HCT116 (cell line): Measurements from ENCODE around the gene PTGR3. TPM values are rescaled to one million over a fixed set of nuclear protein-coding genes. Genes with fewer than 3 reads are reported as not detected.

ENCODE experiments used
- ATAC-seq: fragments of 200-7000 bp; cut with Tn5 transposase; 2 replicates; pipeline ENCODE4 v1.9.1; 2020; ENCODE audit warnings: mild to moderate bottlenecking, moderate library complexity
- BruUV-seq: library from RNA; stranded (reverse); fragments of 400-500 nt; replicated peaks from 2 replicates; lab custom pipeline; 2021; lab: Mats Ljungman, UMichigan
- CTCF ChIA-PET: fragments of 300-600 bp; sonication (Branson Sonifier 250); formaldehyde crosslinking; loops from one replicate; lab custom pipeline; 2021; ENCODE audit warnings: antibody characterized with exemption; lab: Charles Lee
- POLR2A ChIA-PET: fragments of 300-600, 350-600 bp; sonication (Branson Sonifier 250); formaldehyde crosslinking; loops from one replicate; lab custom pipeline; 2021; ENCODE audit warnings: antibody characterized with exemption; lab: Charles Lee
- RAD21 ChIA-PET, 2 experiments: fragments of 300-600 bp; sonication (Branson Sonifier 250); formaldehyde crosslinking; loops; one replicate each; lab custom pipeline; 2023; ENCODE audit warnings: low total read pairs in 2 of 2; ENCODE audit not compliant: uncharacterized antibody in 2 of 2, unreplicated experiment in 2 of 2, low non-redundant PET in 1 of 2; lab: Charles Lee
- DNase-seq: peaks from one replicate; pipeline ENCODE4 v3.0.0-alpha.2; 2010; ENCODE audit warnings: low read depth, low spot score
- H2AFZ ChIP-seq: fragments of 200-600 bp; shearing (Covaris generic), sonication (generic); 2 replicates; pipeline ENCODE4 v1.6.1; 2017; ENCODE audit warnings: low read depth, mixed run types, mixed read lengths, antibody characterized with exemption, low read length; ENCODE audit not compliant: poor library complexity, severe bottlenecking
- H3K27ac ChIP-seq: 2 replicates; pipeline ENCODE4 v1.5.1; 2012; ENCODE audit warnings: low read depth, low read length
- H3K27me3 ChIP-seq: fragments of 200-600 bp; sonication (generic); 2 replicates; pipeline ENCODE4 v1.6.1; 2016; ENCODE audit warnings: mixed run types, low read length, mixed read lengths; ENCODE audit not compliant: insufficient read depth
- H3K36me3 ChIP-seq, 2 experiments: fragments of 200-500 bp in 1 of 2; fragments of 200-600 bp in 1 of 2; sonication (Bioruptor generic) in 1 of 2; sonication (generic) in 1 of 2; 2 replicates each; pipeline versions ENCODE4 v1.5.1 to v1.6.1; 2014 to 2016; ENCODE audit warnings: low read length in 2 of 2, inconsistent platforms in 1 of 2, mixed read lengths in 1 of 2, mixed run types in 1 of 2; ENCODE audit not compliant: insufficient read depth in 2 of 2, control insufficient read depth in 1 of 2
- H3K4me1 ChIP-seq, 2 experiments: fragments of 200-600 bp in 1 of 2; sonication (generic) in 1 of 2; 2 replicates each; pipeline versions ENCODE4 v1.5.1 to v1.6.1; 2012 to 2017; ENCODE audit warnings: low read length in 2 of 2, inconsistent platforms in 1 of 2, mild to moderate bottlenecking in 1 of 2, mixed read lengths in 1 of 2, mixed run types in 1 of 2, moderate library complexity in 1 of 2; ENCODE audit not compliant: insufficient read depth in 2 of 2, control insufficient read depth in 1 of 2
- H3K4me2 ChIP-seq: fragments of 200-600 bp; sonication (generic); 2 replicates; pipeline ENCODE4 v1.6.1; 2017; ENCODE audit warnings: mixed run types, low read length, mixed read lengths
- H3K4me3 ChIP-seq, 2 experiments: fragments of 200-600 bp in 1 of 2; sonication (generic) in 1 of 2; replicated peaks in 1 of 2; 2 replicates each; pipeline ENCODE4 v1.5.1; 2011 to 2016; ENCODE audit warnings: low read length in 2 of 2, control low read depth in 1 of 2, low read depth in 1 of 2, mild to moderate bottlenecking in 1 of 2, mixed read lengths in 1 of 2, mixed run types in 1 of 2
- H3K79me2 ChIP-seq: fragments of 200-600 bp; sonication (generic); 2 replicates; pipeline ENCODE4 v1.6.1; 2017; ENCODE audit warnings: mild to moderate bottlenecking, mixed run types, low read length, moderate library complexity, mixed read lengths; ENCODE audit not compliant: insufficient read depth
- H3K9ac ChIP-seq: fragments of 200-600 bp; sonication (generic); 2 replicates; pipeline ENCODE4 v1.6.1; 2016; ENCODE audit warnings: low read length, mixed read lengths
- H3K9me2 ChIP-seq: fragments of 200-600 bp; sonication (generic), shearing (Covaris generic); 2 replicates; pipeline ENCODE4 v1.6.1; 2017; ENCODE audit warnings: mixed run types, mild to moderate bottlenecking, moderate library complexity; ENCODE audit not compliant: insufficient read depth
- H3K9me3 ChIP-seq, 2 experiments: fragments of 200-500 bp in 1 of 2; fragments of 200-600 bp in 1 of 2; sonication (Bioruptor generic) in 1 of 2; sonication (generic) in 1 of 2; 2 replicates each; pipeline ENCODE4 v1.6.1; 2014 to 2017; ENCODE audit warnings: low read length in 2 of 2, mixed read lengths in 2 of 2, inconsistent platforms in 1 of 2, low read depth in 1 of 2, mild to moderate bottlenecking in 1 of 2, mixed run types in 1 of 2, moderate library complexity in 1 of 2; ENCODE audit not compliant: control insufficient read depth in 1 of 2, insufficient read depth in 1 of 2
- H4K20me1 ChIP-seq: fragments of 200-600 bp; sonication (generic), shearing (Covaris generic); 2 replicates; pipeline ENCODE4 v1.6.1; 2017; ENCODE audit warnings: mixed run types, mild to moderate bottlenecking, moderate library complexity; ENCODE audit not compliant: insufficient read depth
- CEBPB ChIP-seq: IDR thresholded peaks from 2 replicates; pipeline ENCODE4 v1.6.1; 2012; ENCODE audit warnings: low read depth
- EGR1 ChIP-seq: IDR thresholded peaks from 2 replicates; pipeline ENCODE4 v1.6.1; 2012; ENCODE audit warnings: low read depth
- EZH2 ChIP-seq: fragments of 200-600 bp; sonication (generic); IDR thresholded peaks from 2 replicates; pipeline ENCODE4 v1.6.1; 2017; ENCODE audit warnings: antibody characterized with exemption, mixed run types
- EZH2phosphoT487 ChIP-seq: fragments of 200-600 bp; IDR thresholded peaks from 2 replicates; pipeline ENCODE4 v1.6.1; 2018; ENCODE audit warnings: antibody characterized with exemption, borderline replicate concordance
- FOSL1 ChIP-seq: IDR thresholded peaks from 2 replicates; pipeline ENCODE4 v1.6.1; 2012; ENCODE audit warnings: low read depth
- MAX ChIP-seq: IDR thresholded peaks from 2 replicates; pipeline ENCODE4 v1.6.1; 2012
- POLR2AphosphoS5 ChIP-seq: IDR thresholded peaks from 2 replicates; pipeline ENCODE4 v1.6.1; 2011; ENCODE audit warnings: mild to moderate bottlenecking, low read depth, low read length, moderate library complexity
- RAD21 ChIP-seq: IDR thresholded peaks from 2 replicates; pipeline ENCODE4 v1.6.1; 2012; ENCODE audit warnings: low read depth, mild to moderate bottlenecking
- ZNF274 ChIP-seq: fragments of 200-500 bp; sonication (Bioruptor generic); IDR thresholded peaks from 2 replicates; pipeline ENCODE4 v1.6.1; 2014; ENCODE audit warnings: mild to moderate bottlenecking, low read depth, low read length, inconsistent platforms
- intact Hi-C: fragments of 100-400 bp; cut with micrococcal nuclease; formaldehyde crosslinking; loops from 2 replicates; pipeline ENCODE4 v1.10.0; 2022
- total RNA-seq: library from RNA; stranded (reverse); gene quantifications from one replicate; pipeline ENCODE4 v1.2.1, GENCODE V29; 2021; ENCODE audit not compliant: unreplicated experiment
- TF ChIP-seq, protein P1 (sequence below): IDR thresholded peaks from 2 replicates; pipeline ENCODE4 v1.6.1; 2012; ENCODE audit warnings: low read depth

PTGR3 gene
- total RNA-seq, 1 experiment from 2014 or later, result 25.3 TPM

- no peak for TF ChIP-seq MAX
- TF ChIP-seq RAD21, result no peak
- TF ChIP-seq ZNF274, result no peak
- no peak for TF ChIP-seq FOSL1
- TF ChIP-seq EGR1, result no peak
- no peak for TF ChIP-seq EZH2phosphoT487
- TF ChIP-seq, protein P1, sequence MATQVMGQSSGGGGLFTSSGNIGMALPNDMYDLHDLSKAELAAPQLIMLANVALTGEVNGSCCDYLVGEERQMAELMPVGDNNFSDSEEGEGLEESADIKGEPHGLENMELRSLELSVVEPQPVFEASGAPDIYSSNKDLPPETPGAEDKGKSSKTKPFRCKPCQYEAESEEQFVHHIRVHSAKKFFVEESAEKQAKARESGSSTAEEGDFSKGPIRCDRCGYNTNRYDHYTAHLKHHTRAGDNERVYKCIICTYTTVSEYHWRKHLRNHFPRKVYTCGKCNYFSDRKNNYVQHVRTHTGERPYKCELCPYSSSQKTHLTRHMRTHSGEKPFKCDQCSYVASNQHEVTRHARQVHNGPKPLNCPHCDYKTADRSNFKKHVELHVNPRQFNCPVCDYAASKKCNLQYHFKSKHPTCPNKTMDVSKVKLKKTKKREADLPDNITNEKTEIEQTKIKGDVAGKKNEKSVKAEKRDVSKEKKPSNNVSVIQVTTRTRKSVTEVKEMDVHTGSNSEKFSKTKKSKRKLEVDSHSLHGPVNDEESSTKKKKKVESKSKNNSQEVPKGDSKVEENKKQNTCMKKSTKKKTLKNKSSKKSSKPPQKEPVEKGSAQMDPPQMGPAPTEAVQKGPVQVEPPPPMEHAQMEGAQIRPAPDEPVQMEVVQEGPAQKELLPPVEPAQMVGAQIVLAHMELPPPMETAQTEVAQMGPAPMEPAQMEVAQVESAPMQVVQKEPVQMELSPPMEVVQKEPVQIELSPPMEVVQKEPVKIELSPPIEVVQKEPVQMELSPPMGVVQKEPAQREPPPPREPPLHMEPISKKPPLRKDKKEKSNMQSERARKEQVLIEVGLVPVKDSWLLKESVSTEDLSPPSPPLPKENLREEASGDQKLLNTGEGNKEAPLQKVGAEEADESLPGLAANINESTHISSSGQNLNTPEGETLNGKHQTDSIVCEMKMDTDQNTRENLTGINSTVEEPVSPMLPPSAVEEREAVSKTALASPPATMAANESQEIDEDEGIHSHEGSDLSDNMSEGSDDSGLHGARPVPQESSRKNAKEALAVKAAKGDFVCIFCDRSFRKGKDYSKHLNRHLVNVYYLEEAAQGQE, result no peak
- TF ChIP-seq CEBPB, result no peak
- TF ChIP-seq EZH2, result no peak
- no peak for TF ChIP-seq POLR2AphosphoS5
- no peaks in the 10 kb centered on the region for H3K9me3 ChIP-seq
- ATAC-seq, result no peak
- no peak overlapping the region for H3K4me3 ChIP-seq
- no peak for DNase-seq
- BruUV-seq, result no TSS peak
- ChIA-PET POLR2A (no interaction called here), RAD21 (no interaction called here), CTCF (no interaction called here)
- H2AFZ ChIP-seq, result no peak overlapping the region
- no peak overlapping the region for H3K27ac ChIP-seq
- H3K36me3 ChIP-seq, result peaks cover 5 to 7% of the 10 kb centered on the region in 2 experiments; a peak in 2 of 4 replicates
- no peaks in the 10 kb centered on the region for H3K9me2 ChIP-seq
- H3K9ac ChIP-seq, result no peak overlapping the region
- no peaks in the 10 kb centered on the region for H4K20me1 ChIP-seq
- no peaks in the 10 kb centered on the region for H3K27me3 ChIP-seq
- peaks cover 35% of the 10 kb centered on the region for H3K79me2 ChIP-seq
- intact Hi-C loops, result no loop called here
- no peaks in the 10 kb centered on the region for H3K4me1 ChIP-seq
- H3K4me2 ChIP-seq, result no peak overlapping the region
These were observed 8.2 kb downstream of the PTGR3 start for GRCh38 chr18:75200605-75201280.
